HG03139 (cell line): ENCODE data around the gene RNF125.
"Not testable (repeated sequence)": the region's sequence is repeated elsewhere in the genome, so short reads cannot be mapped to it uniquely, and the experiment has no call there.

Source experiments
- ATAC-seq: cut with Tn5 transposase; IDR thresholded peaks from one replicate; pipeline ENCODE4 v1.9.1; 2021; ENCODE audit not compliant: unreplicated experiment

RNF125 gene

DNA sequence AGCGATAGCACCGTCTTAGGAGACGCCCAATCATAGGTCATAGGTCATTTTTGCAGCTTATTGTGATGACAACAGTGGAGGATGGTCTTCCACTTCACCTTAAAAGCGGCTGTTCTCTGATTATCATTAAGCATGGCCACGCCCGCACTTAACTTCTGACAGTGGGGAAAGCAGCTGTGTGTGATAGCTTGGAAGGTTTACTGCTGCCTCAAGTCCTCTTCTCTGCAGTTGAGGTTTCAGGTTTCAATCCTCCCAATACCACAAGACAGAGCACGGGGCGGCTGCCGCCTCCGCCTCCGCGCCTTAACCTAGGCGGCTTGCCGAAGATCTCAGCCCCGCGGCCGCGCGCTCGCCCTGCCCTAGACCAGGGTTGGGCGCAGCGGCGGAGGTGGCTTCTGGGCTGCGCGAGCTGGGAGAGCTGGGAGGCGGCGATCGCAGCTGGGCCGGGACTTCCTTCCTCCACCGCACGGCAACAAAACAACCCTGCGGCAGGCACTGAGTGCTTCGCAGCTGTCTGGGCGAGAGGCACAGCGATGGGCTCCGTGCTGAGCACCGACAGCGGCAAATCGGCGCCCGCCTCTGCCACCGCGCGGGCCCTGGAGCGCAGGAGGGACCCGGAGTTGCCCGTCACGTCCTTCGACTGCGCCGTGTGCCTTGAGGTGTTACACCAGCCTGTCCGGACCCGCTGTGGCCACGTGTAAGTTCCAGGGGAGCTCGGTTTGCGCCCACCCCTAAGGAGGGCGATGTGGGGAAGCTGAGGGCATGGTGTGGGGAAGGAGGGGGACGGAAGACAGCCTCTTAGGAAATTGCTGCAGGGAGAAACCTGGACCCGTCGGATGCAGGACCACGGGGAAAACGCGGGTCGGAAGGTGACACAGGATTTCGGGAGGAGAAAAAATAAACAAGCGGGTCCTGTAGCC is at the start of gene RNF125:
TSS of gene RNF125 (plus strand) at position 495 of the 920 bp plus-strand sequence. CDS start at position 534, 39 bp downstream.
- ATAC-seq, result peak; percentile 84

DNA sequence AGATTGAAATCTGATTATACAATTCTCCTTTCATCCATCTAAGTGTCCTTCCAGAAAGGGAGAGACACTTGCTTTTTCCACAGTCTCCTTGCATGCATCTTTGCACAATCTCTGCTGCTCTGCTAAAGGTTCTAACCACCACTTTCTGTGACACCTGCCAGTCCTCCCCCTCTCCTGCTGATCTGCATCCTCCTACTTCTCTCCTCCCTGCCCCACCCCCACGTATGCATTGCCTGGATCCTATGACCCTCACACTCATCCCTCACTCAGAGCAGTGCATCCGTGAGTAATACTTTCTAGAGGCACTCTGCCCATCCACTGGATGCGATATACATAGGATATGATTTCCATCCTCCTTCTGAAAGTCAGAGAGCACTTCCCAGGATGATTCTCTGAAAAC is 48.0 kb upstream of the RNF125 start:
- ATAC-seq, result no peak

DNA sequence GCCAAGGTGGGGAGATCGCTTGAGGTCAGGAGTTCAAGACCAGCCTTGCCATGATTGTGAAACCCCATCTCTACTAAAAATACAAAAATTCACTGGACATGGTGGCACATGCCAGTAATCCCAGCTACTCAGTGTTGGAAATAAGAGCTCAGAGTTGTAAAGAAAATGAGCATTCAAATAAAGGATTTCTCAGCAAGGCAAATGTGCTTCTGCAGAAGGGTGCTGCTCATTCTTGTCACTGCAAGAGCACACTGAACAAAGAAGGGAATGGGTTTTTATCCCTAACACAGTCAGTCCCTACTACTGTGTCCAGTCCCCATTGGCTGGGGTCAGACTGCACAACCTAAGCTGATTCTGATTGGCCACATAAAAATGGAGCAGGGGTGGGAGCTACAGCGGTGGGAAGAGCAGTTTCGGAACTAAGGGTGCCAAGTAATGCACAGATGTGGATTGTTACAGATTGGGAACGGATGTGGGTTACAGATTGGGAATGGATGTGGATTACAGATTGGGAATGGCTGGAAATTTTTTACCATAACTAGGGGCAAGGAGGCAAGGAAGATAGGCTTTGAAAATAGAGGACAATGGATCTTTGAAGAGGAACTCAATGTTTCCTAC is 44.6 kb upstream of the RNF125 start:
- no peak for ATAC-seq

DNA sequence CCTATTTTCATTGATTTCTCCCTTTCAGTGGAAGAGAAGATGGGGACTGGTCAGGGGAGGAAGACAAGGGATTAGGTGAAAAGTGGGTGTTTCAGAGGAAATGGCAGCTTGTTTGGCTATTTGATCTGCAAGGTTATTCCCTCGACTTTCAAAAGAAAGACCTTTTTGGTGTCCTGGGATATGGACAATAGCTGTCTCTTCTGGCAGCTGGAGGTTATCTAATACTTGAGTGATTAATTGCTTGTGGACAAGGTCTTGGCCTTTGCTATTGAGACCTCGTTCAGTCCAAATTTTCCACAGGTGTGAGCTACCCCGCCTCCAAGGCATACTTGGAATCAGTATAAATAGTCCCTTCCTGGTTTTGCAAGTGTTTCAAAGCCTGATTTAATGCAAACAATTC is 42.4 kb upstream of the RNF125 start:
- ATAC-seq, result no peak

DNA sequence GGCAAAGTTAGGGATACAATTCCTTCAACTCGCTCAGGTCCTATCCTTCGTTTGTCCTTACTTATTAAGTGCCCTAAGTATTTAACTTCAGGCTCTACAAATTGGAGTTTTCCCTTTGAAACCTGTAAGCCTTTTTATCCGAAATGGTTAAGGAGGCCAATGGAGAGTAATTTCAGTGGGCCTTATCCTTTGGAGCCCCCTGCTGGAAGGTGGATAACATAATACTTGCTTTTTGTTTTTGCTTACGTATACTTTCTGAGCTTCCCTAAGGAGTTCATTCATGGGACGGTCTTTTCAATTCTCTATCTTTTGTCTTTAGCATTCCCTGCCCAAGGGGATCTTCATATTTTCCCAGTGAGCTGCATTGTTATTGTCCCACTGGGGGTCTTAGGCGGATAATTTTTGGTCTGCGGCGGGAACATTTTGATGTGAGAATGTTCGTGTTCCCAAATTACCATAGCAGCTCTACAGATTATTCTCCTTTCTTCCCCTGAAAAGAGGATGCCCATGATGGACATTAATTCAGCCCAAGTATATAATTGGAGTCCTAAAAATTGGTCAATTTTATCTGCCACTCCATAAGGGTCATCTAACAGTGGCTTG is 41.3 kb upstream of the RNF125 start:
- no peak for ATAC-seq

DNA sequence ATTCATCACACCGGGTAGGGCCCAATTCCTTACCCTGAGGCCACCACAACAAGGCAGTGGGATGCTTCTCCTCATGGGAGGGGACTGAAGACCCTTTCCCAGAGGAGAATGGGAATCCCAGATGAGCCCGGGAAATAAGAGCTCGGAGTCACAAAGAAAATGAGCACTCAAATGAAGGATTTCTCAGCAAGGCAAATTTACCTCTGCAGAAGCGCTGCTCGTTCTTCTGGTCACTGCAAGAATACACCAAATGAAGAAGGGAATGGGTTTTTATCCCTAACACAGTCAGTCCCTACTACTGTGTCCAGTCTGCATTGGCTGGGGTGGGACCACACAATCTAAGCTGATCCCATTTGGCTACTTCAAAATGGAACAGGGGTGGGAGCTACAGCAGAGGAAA is 40.0 kb upstream of the RNF125 start:
- no peak for ATAC-seq

DNA sequence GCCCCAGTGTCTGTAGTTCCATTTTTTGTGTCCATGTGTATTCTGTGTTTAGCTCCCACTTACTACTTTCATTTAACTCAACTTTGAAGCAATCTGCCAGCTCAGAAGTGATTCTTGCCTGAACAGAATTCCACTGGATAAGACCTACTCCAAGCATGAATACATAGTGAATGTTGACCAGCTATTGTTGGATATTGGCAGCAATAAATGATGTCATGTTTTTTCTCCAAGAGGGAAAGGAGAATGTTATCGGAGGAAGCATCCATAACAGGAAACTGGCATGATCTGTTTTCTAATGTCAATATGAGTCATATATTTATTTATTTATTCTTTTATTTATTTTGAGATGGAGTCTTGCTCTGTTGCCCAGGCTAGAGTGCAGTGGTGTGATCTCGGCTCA is 38.9 kb upstream of the RNF125 start:
- no peak for ATAC-seq

DNA sequence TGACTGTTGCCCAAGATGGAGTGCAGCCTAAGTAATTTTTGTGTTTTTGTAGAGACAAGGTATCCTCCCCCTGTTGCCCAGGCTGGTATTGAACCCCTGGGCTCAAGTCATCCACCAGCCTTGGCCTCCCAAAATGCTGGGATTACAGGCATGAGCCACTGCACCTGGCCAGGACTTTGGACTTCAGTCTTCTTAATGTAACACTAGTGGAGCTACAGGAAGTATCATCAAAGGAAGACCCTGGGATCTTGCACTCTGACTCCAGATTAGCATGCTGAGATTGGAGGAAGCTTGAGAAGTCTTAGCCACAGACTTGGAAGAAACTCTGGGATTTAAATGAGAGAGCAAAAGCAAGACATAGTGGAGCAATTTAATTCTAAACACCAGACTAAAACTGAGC is 37.8 kb upstream of the RNF125 start:
- no peak for ATAC-seq

DNA sequence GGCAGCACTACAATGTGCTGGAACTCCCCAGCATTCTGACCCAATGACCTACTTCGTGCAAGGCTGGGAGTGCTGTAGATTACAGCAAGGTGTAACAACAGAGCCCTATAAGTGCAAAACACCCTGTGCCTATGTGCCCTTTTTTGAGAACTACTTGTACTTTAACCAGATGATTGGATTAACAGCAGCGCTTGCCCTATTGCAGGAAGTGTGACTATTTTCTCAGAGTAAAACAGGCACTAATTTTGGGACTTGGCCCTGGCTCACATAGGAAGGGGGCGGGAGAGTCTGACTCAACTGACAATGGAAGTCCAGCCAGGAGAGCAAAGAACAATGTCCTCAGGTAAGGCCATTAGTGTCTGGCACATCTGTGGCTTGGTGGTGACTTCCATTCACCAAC is 35.6 kb upstream of the RNF125 start:
- ATAC-seq, result no peak

DNA sequence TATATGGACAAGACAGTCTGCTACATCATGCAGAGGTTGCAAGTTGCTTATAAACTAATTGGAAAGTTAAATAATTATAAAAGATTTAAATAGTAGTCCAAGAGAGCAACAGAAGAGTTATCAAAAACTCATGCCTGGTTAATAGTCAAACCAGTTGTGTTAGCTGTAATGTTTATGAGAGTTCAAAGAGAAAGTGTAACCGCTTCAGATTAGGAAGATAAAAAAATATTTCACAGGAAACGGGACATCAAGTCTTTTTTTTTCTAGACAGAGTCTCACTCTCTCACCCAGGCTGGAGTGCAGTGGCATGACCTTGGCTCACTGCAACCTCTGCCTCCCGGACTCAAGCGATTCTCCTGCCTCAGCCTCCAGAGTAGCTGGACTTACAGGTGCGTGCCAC is 34.6 kb upstream of the RNF125 start:
- ATAC-seq, result no peak

DNA sequence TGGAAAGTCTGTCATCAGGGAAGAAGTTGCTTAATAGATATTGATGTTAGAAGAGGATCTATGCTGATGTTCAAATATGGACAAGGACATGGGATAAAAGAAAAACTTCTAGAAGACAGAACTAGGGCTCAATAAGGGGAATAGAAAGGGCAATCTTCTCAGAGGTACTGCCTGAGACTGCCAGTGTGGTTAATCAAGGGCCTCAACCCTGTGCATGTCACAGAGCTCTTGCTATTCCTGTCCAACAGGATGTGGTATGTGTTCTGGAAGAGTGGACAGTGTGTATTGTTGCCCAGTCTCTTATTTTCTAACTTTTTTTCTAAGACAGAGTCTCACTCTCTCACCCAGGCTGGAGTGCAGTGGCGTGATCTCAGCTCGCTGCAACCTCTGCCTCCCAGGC is 27.8 kb upstream of the RNF125 start:
- peak; percentile 100 for ATAC-seq

DNA sequence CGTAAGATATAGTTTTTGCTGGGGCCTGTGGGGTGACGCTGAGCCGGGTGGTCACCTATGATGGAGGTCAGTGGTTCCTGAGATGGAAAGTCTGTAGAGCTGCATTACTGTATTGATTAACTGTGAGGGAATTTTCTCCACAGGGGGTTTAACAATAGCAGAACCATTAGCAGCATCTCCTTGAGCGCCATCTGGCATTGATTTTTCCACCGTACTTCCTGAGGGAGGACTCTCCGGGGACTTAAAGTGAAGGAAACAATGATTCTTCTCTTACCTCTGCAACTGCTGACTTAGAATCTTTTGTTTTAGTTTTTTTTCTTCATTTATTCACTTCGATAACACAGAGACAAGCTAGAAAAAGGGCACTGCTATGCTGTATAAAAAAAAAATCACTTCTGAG is 22.6 kb upstream of the RNF125 start:
- no peak for ATAC-seq

DNA sequence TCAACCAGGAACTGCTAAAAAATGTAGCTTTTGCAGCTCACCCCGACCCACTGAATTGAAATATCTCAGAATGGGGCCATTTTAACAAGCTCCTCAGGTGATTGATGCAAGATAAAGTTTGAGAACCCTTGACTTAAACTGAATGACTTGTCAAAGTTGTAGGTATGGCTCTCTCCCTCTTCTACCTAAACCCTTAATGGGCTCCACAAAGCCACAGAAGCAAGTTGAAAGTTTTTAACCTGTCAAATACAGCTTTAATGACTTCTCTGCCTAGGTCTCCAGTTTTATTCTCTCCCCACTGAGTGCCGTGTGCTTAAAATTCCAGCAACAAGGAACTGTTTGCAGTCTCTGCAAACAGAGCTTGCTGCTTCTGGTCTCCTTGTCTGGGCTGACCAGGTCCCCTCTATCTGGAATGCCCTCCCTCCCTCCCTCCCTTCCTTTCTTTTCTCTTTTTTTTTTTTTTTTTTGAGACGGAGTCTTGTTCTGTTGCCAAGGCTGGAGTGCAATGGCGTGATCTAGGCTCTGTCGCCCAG is 19.7 kb upstream of the RNF125 start:
- ATAC-seq, result no peak

DNA sequence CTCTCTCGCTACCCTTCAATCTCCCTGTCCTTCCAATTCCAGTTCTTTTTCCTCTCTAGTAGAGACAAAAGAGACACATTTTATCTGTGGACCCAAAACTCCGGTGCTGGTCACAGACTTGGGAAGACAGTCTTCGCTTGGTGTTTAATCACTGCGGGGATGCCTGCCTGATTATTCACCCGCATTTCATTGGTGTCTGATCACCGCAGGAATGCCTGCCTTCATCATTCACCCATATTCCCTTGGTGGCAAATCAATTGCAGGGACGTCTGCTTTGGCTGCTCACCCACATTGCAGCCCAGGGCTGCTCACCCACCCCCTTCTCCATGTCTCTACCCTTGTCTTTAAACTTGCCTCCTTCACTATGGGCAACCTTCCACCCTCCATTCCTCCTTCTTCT is 17.5 kb upstream of the RNF125 start:
- ATAC-seq, result not testable (repeated sequence)

DNA sequence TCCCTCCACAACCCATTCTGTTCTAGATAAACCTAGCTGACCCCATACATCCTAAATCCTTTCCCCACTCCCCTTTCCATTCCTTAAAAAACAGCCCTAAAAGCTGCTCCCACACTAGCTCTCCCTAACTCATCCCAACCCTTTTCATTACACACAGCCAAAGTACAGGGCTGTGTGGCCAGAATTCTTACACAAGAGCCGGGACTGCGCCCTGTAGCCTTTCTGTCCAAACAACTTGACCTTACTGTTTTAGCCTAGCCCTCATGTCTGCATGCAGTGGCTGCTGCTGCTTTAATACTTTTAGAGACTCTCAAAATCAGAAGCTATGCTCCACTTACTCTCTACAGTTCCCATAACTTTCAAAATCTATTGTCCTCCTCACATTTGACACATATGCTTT is 14.8 kb upstream of the RNF125 start:
- ATAC-seq, result not testable (repeated sequence)

DNA sequence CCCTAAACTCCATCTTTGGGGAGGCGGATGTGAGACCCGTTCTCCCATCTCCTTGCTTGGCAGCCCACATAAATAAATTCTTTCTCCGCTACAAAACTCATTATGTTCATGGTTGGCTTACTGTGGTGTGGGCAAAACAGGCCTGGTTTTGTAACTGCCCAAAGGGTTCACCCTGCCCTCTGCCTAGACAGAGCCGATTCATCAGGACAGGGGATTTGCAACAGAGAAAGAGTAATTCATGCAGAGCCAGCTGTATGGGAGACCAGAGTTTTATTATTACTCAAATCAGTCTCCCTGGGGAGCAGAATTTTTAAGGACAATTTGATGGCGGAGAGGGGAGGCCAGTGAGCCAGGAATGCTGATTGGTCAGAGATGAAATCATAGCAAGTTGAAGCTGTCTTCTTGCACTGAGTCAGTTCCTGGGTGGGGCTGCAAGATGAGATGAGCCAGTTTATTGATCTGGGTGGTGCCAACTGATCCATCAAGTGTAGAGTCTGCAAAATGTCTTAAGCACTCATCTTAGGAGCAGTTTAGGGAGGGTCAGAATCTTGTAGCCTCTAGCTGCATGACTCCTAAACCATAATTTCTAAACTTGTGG is 8.4 kb upstream of the RNF125 start:
- no peak for ATAC-seq

DNA sequence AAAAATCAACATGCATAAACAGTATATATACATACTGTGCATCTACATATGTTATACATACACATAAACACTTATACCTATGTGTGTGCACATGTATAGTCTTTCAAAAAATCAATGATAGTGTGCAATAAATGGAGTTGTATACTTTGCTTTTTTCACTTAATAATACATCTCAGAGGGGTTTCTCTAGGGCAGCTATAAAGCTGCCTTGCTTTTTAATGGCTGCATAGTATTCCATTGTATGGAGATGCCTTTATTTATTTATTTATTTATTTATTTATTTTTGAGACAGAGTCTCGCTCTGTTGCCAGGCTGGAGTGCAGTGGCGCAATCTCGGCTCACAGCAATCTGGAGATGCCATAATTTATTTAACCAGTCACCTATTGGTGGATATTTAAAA is 7.4 kb upstream of the RNF125 start:
- ATAC-seq, result no peak

DNA sequence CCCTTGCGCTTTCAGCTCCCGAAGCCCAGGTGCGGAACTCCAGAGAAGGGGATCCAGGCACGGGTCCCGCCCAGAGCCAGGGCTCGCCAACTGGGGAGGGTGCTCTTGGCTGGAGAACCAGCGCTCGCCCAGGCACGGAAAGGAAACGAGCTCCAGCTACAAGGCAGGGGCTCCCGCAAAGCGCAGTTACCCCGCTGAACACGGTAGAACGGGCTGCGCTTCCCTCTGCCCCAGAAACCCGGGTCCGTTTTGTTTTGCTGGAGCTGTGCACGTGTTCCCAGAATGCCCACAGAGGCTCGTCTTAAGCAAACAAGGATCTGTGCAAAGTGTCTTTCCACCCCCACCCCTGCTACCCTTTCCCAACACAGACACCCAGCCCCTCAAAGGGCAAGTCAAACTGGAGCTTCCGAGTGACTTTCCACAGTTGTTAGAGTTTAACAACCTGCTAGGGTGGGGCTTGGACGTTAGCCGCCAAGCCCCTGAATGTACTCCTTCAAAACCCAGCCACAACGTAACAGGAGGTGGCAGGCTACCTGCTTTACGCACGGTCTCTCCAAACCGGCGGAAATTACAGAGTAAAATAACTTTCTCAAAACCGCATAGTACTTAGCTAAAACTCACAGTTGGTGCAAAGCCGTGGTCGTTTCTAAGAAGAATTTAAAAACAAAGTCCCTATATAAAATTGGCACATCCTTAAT is 775 bp downstream of the RNF125 start:
- ATAC-seq, result no peak

DNA sequence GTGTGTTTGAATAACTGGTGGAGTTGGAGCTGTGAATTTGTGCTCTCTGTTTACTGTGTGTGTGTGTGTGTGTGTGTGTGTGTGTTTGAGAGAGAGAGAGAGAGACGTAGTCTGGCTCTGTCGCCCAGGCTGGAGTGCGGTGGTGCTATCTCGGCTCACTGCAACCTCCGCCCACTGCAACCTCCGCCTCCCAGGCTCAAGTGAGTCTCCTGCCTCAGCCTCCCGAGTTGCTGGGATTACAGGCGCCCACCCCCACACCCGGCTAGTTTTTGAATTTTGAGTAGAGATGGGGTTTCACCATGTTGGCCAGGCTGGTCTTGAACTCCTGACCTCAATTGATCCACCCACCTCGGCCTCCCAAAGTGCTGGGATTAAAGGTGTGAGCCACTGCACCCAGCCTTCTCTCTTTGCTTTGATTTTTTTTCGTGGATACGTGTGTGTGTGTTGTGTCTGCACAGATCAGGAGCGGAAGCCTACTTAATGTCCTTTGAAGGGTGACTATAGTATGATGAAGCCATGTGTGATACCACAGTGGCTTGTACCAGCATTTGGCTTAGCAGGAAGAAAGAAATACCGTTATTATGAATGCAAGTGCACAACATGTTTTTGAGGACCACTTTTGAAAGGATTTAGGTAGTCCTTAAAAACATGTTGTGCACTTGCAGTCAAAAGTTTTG is 1.5 kb downstream of the RNF125 start:
- ATAC-seq, result not testable (repeated sequence)
